ENCODE data around the gene PLPPR1.

- no peak for TF ChIP-seq CTCF (conservative IDR thresholded peaks at IDR 0.05)
- no peak for TF ChIP-seq ZFX (IDR thresholded peaks at IDR 0.05)
These were observed 239.9 kb downstream of the PLPPR1 start for GRCh38 chr9:101268426-101268825.
